Lower leg skin (tissue), 4 donors: ENCODE measurements around the gene PDIA6. TPM values are rescaled to one million over a fixed set of nuclear protein-coding genes. Genes with fewer than 3 reads are reported as not detected.

ENCODE experiments used
- DNase-seq, 2 donors: peaks; one replicate each; pipeline ENCODE4 v3.0.0-alpha.2; 2019; ENCODE audit warnings: low spot score in 2 of 2
- H3K4me3 ChIP-seq: fragments of 200-600 bp; sonication (generic); 2 replicates; pipeline ENCODE4 v1.5.1; 2017; ENCODE audit warnings: mild to moderate bottlenecking, low read depth; ENCODE audit not compliant: poor library complexity, severe bottlenecking
- POLR2A ChIP-seq, 2 donors: fragments of 450-650 bp; IDR thresholded peaks; one replicate each; pipeline ENCODE4 v1.6.1; 2016 to 2017; ENCODE audit warnings: antibody characterized with exemption in 2 of 2, mild to moderate bottlenecking in 1 of 2, moderate library complexity in 1 of 2
- WGBS, 2 donors: methylation state at CpG; one replicate each; pipeline ENCODE4 v1.1.5; 2018; 5-methylcytosine and 5-hydroxymethylcytosine counted together
- intact Hi-C: fragments of 100-400 bp; cut with DNase I; formaldehyde crosslinking; loops from one replicate; pipeline ENCODE4 v1.15.0; 2023; ENCODE audit warnings: low total_unique reads
- total RNA-seq, 4 donors: library from RNA; depleted of rRNA; stranded (reverse); fragments of >200 nt; gene quantifications; one replicate each; pipeline ENCODE4 v1.1.0, GENCODE V29; 2016
- TF ChIP-seq, protein P1 (sequence below), 3 donors: fragments of 450-650 bp; IDR thresholded peaks; one replicate each; pipeline ENCODE4 v1.5.1; 2016; ENCODE audit warnings: antibody characterized with exemption in 3 of 3, mild to moderate bottlenecking in 3 of 3, moderate library complexity in 2 of 3

Gene PDIA6
- total RNA-seq, 4 donors from 2014 or later: 50.5 to 97.7 (median 73.7) TPM

DNA sequence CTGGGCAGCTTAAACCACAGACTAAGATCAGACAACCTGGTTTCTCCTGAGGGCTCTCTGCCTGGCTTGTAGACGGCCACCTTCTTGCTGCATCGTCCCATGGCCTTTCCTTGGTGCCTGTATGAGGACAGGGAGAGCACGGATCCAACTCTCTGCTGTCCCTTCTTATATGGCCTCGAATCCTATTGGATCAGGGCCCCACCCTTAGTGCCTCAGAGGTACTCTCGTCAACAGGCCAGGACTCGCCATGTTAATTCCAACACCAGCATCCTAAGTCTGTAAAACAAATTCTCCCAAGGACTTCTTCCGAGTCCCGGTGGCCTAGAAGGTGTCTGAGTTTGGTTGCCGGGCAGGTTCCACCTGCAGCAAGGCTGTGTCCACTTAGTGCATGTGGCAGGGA lies 51.0 kb downstream of the PDIA6 start:
- intact Hi-C loops: no loop called here
- WGBS, 2 donors: 82 to 88% methylated on average over 9 of the region's 9 CpGs
- TF ChIP-seq, protein P1, sequence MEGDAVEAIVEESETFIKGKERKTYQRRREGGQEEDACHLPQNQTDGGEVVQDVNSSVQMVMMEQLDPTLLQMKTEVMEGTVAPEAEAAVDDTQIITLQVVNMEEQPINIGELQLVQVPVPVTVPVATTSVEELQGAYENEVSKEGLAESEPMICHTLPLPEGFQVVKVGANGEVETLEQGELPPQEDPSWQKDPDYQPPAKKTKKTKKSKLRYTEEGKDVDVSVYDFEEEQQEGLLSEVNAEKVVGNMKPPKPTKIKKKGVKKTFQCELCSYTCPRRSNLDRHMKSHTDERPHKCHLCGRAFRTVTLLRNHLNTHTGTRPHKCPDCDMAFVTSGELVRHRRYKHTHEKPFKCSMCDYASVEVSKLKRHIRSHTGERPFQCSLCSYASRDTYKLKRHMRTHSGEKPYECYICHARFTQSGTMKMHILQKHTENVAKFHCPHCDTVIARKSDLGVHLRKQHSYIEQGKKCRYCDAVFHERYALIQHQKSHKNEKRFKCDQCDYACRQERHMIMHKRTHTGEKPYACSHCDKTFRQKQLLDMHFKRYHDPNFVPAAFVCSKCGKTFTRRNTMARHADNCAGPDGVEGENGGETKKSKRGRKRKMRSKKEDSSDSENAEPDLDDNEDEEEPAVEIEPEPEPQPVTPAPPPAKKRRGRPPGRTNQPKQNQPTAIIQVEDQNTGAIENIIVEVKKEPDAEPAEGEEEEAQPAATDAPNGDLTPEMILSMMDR (IDR thresholded peaks at IDR 0.05): no peak
- TF ChIP-seq POLR2A (IDR thresholded peaks at IDR 0.05): no peak
- no peak overlapping the region for H3K4me3 ChIP-seq
- no peak for DNase-seq

DNA sequence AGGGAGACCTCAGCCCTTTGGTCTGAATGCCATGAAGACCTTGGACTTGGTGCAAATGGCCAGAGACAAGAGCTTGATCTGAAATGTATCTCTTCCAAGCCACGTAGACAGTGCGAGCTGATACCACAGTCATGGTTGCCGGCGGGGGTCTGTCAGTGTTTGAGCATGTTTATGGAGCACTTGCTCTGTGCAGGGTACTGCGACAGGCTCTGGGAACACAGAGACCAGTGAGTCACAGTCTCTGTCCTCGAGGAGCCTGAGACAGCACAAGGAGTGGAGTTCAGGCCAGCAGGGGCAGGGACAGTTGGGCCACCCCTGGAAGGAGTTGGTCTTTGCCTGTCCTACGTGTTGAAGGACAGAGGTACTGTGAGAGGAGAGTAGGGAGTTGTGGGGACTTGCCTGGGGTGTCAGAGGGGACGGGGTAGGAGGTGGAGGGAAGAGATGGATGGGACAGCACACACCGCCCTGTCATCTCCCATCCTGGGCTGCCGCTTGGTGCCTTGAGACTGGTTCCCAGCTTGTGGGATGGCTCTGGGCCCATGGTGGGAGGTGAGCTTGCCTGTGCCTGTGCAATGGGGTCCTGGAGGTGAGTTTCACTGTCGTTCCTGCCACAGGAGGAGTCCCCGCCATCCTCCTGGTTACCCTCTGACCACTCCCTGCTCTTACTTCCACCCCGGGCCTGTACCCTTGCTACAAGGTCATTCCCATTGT lies 51.6 kb downstream of the PDIA6 start:
- TF ChIP-seq POLR2A (IDR thresholded peaks at IDR 0.05): no peak
- TF ChIP-seq, protein P1 (IDR thresholded peaks at IDR 0.05): no peak
- H3K4me3 ChIP-seq: no peak overlapping the region
- 86 to 89% methylated on average over 13 of the region's 13 CpGs for WGBS, 2 donors
- intact Hi-C loops: no loop called here
- DNase-seq: no peak

DNA sequence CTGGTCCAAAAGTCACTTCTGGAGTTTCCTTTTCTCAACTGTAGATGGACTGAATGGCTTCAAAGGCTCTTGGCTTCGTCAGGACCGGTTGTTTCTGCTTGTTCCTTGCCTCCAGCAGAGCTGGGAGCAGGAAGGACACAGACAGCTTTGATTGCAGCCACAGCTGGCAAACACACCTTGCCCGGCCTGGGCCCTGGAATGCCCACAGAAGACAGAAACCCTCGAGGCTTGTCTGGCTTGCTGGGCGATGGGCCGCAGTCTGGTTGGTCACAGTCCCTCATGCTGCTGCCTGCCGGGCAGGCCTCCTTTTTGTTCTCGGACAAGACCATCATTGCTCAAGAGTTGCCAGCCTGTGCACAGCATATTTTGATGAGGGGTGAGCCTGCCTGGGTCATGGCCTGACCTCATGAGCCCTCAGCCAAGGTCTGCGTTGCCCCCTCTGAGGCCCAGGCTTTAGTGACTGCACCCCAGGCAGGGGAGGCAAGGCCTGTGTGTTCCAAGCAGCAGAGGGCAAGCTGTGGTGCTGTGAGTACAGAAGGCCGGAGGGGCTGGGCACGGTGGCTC lies 53.4 kb downstream of the PDIA6 start:
- DNase-seq: no peak
- intact Hi-C loops: no loop called here
- no peak overlapping the region for H3K4me3 ChIP-seq
- 67 to 71% methylated on average over 6 to 11 of the region's 11 CpGs for WGBS, 2 donors
- no peak for TF ChIP-seq POLR2A (IDR thresholded peaks at IDR 0.05)
- TF ChIP-seq, protein P1 (IDR thresholded peaks at IDR 0.05): no peak

DNA sequence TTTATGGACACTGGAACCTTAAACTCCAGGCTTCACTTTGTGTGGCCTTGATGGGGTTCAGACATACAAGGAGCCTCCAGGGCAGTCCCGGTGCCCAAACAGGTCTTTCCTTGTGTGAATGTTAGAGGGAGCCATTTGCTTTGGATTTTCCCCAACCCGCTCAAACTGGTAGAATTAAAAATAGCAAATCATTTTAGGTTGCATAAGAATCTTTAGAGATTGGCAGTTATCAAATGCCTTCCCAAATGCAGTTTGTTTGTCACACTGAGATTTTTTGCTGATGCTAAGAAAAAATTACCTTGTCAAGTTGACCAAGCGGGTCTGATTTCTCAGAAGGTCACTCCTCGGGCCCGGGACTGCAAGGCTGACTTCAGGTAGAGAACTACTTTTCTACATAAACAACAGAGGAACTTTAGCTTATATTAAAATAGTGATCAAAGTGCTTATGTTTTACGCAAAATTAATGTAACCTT lies 54.7 kb downstream of the PDIA6 start:
- WGBS, 2 donors: 79 to 82% methylated on average over 6 of the region's 6 CpGs
- no peak overlapping the region for H3K4me3 ChIP-seq
- TF ChIP-seq POLR2A (IDR thresholded peaks at IDR 0.05): no peak
- TF ChIP-seq, protein P1 (IDR thresholded peaks at IDR 0.05): no peak
- intact Hi-C loops: no loop called here
- DNase-seq: no peak

DNA sequence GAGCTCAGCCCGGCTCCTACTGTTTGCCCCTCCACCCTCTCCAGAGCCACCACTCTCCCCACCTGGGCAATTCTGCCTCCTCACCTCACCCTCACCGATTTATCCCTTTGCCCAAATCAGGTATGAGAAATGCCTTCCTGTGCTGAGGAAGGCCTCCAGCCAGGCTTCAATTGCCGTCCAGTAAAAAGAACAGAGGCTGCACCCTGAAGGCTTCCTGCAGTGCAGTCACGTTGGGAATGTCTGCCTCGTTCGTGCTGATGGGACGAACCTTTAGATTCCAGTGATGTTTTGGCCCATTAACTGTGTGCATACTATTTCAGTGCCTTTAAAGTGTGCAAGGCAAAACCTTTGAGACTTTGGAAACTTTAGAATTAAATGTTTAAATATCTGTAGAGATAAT lies 57.0 kb downstream of the PDIA6 start:
- intact Hi-C loops: no loop called here
- no peak overlapping the region for H3K4me3 ChIP-seq
- 55 to 61% methylated on average over 7 of the region's 7 CpGs for WGBS, 2 donors
- TF ChIP-seq, protein P1 (IDR thresholded peaks at IDR 0.05): no peak
- TF ChIP-seq POLR2A (IDR thresholded peaks at IDR 0.05): no peak
- DNase-seq: no peak
